ENCODE data around the gene AKAP8L.

AKAP8L gene

GRCh38 chr19:15431396-15432017 is 12.7 kb upstream of the AKAP8L start:
- Histone ChIP-seq H3K79me2 (ENCODE audit: insufficient read depth, low read length) (peaks cover 47% of the 10 kb centered on the region), H3K4me3 (ENCODE audit: low read length, poor library complexity, severe bottlenecking) (peak overlapping the region; percentile 81), H3F3A (ENCODE audit: low read depth) (0 out of 2 replicates have a peak, but pooled peaks cover 3% of the 10 kb centered on the region), H3K9me3 (ENCODE audit: insufficient read depth, low read depth, low read length) (no peaks in the 10 kb centered on the region), H3K4me1 (ENCODE audit: insufficient read depth, low read length, poor library complexity, severe bottlenecking) (peaks cover 24% of the 10 kb centered on the region), H3K9me2 (replicated peaks; ENCODE audit: low read depth, low read length) (no peaks in the 10 kb centered on the region), H3K9ac (ENCODE audit: low read depth, low read length, poor library complexity, severe bottlenecking) (peak overlapping the region; percentile 80), H3K36me3 (ENCODE audit: insufficient read depth, low read length) (peaks cover 19% of the 10 kb centered on the region; the same call in 1 of the 2 replicates), H2AFZ (ENCODE audit: low read length) (no peak overlapping the region), H3K27me3 (ENCODE audit: insufficient read depth, low read length, poor library complexity, severe bottlenecking) (no peaks in the 10 kb centered on the region), H4K20me1 (ENCODE audit: insufficient read depth, low read length, poor library complexity, severe bottlenecking) (peaks cover 29% of the 10 kb centered on the region), H3K4me2 (ENCODE audit: low read depth, low read length, poor library complexity, severe bottlenecking) (peak overlapping the region; percentile 97)
- TF ChIP-seq EZH2phosphoT487 (IDR thresholded peaks at IDR 0.05; ENCODE audit: borderline replicate concordance) (no peak), CTCF (conservative IDR thresholded peaks at IDR 0.05; ENCODE audit: low read length) (no peak)

DNA sequence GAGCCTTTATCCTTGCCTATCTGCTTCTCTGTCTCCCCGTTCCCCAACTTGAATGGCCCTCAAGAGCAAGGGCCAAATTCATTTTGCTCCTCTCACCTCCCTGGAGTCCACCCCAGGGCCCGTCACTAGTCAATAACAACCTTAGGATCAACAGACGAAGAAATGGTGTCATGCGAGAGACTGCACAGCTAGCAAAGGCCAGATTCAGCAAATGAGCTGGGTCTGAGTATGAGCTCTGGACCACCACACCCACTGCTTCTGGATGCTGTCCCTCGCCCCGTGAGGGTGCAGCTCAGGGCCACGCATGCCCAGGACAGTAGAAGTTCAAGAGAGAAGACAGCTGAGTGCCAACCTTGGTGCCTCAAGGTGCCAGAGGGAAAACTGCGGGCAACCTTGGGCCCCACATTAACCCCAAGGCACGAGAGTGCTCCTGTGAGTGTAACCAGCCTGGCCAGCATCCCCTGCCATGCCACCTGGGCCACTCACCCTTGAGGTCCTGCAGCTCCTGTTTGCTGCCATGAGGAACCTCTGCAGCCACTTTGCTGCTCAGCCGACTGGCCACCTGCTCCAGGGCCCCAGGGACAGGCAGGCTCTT is 11.8 kb upstream of the AKAP8L start:
- Histone ChIP-seq H3K9ac (ENCODE audit: low read depth, low read length, poor library complexity, severe bottlenecking) (peak overlapping the region; percentile 80), H2AFZ (ENCODE audit: low read length) (no peak overlapping the region), H3K4me2 (ENCODE audit: low read depth, low read length, poor library complexity, severe bottlenecking) (peak overlapping the region; percentile 97), H3K9me3 (ENCODE audit: insufficient read depth, low read depth, low read length) (no peaks in the 10 kb centered on the region), H3K36me3 (ENCODE audit: insufficient read depth, low read length) (peaks cover 27% of the 10 kb centered on the region; the same call in 1 of the 2 replicates), H3K9me2 (replicated peaks; ENCODE audit: low read depth, low read length) (no peaks in the 10 kb centered on the region), H3K4me1 (ENCODE audit: insufficient read depth, low read length, poor library complexity, severe bottlenecking) (peaks cover 24% of the 10 kb centered on the region), H4K20me1 (ENCODE audit: insufficient read depth, low read length, poor library complexity, severe bottlenecking) (peaks cover 29% of the 10 kb centered on the region), H3K4me3 (ENCODE audit: low read length, poor library complexity, severe bottlenecking) (peak overlapping the region; percentile 81), H3K27me3 (ENCODE audit: insufficient read depth, low read length, poor library complexity, severe bottlenecking) (no peaks in the 10 kb centered on the region), H3K79me2 (ENCODE audit: insufficient read depth, low read length) (peaks cover 47% of the 10 kb centered on the region), H3F3A (ENCODE audit: low read depth) (0 out of 2 replicates have a peak, but pooled peaks cover 3% of the 10 kb centered on the region)
- TF ChIP-seq CTCF (conservative IDR thresholded peaks at IDR 0.05; ENCODE audit: low read length) (no peak), EZH2phosphoT487 (IDR thresholded peaks at IDR 0.05; ENCODE audit: borderline replicate concordance) (no peak)

- TF ChIP-seq CTCF (conservative IDR thresholded peaks at IDR 0.05; ENCODE audit: low read length) (no peak), EZH2phosphoT487 (IDR thresholded peaks at IDR 0.05; ENCODE audit: borderline replicate concordance) (no peak)
- 0 out of 2 replicates have a peak, but pooled peaks cover 3% of the 10 kb centered on the region for H3F3A ChIP-seq (ENCODE audit: low read depth)
- H2AFZ ChIP-seq (ENCODE audit: low read length), result no peak overlapping the region
- H3K27me3 ChIP-seq (ENCODE audit: insufficient read depth, low read length, poor library complexity, severe bottlenecking), result no peaks in the 10 kb centered on the region
- H3K79me2 ChIP-seq (ENCODE audit: insufficient read depth, low read length), result peaks cover 47% of the 10 kb centered on the region
- H3K4me2 ChIP-seq (ENCODE audit: low read depth, low read length, poor library complexity, severe bottlenecking), result peak overlapping the region; percentile 97
- H3K9ac ChIP-seq (ENCODE audit: low read depth, low read length, poor library complexity, severe bottlenecking), result peak overlapping the region; percentile 80
- peak overlapping the region; percentile 81 for H3K4me3 ChIP-seq (ENCODE audit: low read length, poor library complexity, severe bottlenecking)
- H3K36me3 ChIP-seq (ENCODE audit: insufficient read depth, low read length), result peaks cover 33% of the 10 kb centered on the region; the same call in 1 of the 2 replicates
- peaks cover 24% of the 10 kb centered on the region for H3K4me1 ChIP-seq (ENCODE audit: insufficient read depth, low read length, poor library complexity, severe bottlenecking)
- no peaks in the 10 kb centered on the region for H3K9me2 ChIP-seq (replicated peaks; ENCODE audit: low read depth, low read length)
- H3K9me3 ChIP-seq (ENCODE audit: insufficient read depth, low read depth, low read length), result no peaks in the 10 kb centered on the region
- peaks cover 29% of the 10 kb centered on the region for H4K20me1 ChIP-seq (ENCODE audit: insufficient read depth, low read length, poor library complexity, severe bottlenecking)
Measured at GRCh38 chr19:15429825-15430467, 11.2 kb upstream of the AKAP8L start.

All from Loucy (cell line).